IMR-90 (cell line): ENCODE data around the gene TRIML2.

Experiments used
- ELK1 ChIP-seq: fragments of 150-350 bp; IDR thresholded peaks from 2 replicates; pipeline ENCODE4 v1.6.1; 2016; ENCODE audit warnings: low read depth, mild to moderate bottlenecking, low read length, moderate library complexity, borderline replicate concordance
- FOS ChIP-seq: fragments of 150-350 bp; IDR thresholded peaks from 2 replicates; pipeline ENCODE4 v1.6.1; 2016; ENCODE audit warnings: low read depth, low read length
- MXI1 ChIP-seq: IDR thresholded peaks from 2 replicates; pipeline ENCODE4 v1.6.1; 2012; ENCODE audit warnings: low read depth, mild to moderate bottlenecking, low read length, moderate library complexity, borderline replicate concordance
- POLR2A ChIP-seq: IDR thresholded peaks from 2 replicates; pipeline ENCODE4 v1.6.1; 2012; ENCODE audit warnings: mild to moderate bottlenecking, low read depth, low read length
- RAD21 ChIP-seq: IDR thresholded peaks from 2 replicates; pipeline ENCODE4 v1.6.1; 2012; ENCODE audit warnings: low read length, improper control_type of control experiment
- RFX5 ChIP-seq: IDR thresholded peaks from 2 replicates; pipeline ENCODE4 v1.8.0; 2012; ENCODE audit warnings: low read depth, mild to moderate bottlenecking, low read length, moderate library complexity
- SMC3 ChIP-seq: fragments of 150-350 bp; IDR thresholded peaks from 2 replicates; pipeline ENCODE4 v1.6.1; 2016; ENCODE audit warnings: low read depth, mild to moderate bottlenecking, antibody characterized with exemption, low read length, moderate library complexity
- USF2 ChIP-seq: fragments of 150-350 bp; IDR thresholded peaks from 2 replicates; pipeline ENCODE4 v1.6.1; 2017; ENCODE audit warnings: mild to moderate bottlenecking, antibody characterized with exemption, low read length, low read depth
- TF ChIP-seq, protein P1 (sequence below): conservative IDR thresholded peaks from 2 replicates; pipeline ENCODE4 v1.5.1; 2012; ENCODE audit warnings: mild to moderate bottlenecking, low read depth, low read length, improper control_type of control experiment

DNA sequence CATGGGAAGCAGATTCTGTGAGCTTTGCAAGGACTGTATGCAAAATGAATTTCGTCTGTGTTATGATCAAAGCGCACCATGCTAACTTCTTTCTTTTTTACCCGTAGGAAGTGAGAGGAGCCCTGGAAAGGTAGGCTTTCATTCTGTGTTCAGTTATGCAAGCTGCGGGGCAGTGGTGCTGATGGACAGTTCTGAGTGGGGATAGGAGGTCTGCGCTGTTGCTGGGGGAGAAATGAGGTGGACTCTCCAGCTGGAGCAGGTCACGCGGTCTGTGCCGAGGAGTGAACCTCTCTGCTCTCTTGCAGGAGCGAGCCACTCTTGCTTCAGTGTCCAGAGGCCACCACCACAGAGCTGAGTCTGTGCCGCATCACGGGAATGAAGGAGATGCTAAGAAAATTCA is 34.3 kb upstream of the TRIML2 start:
- TF ChIP-seq RAD21 (no peak), POLR2A (no peak), FOS (no peak), MXI1 (no peak), USF2 (no peak), SMC3 (no peak), RFX5 (no peak), ELK1 (no peak)
- TF ChIP-seq, protein P1, sequence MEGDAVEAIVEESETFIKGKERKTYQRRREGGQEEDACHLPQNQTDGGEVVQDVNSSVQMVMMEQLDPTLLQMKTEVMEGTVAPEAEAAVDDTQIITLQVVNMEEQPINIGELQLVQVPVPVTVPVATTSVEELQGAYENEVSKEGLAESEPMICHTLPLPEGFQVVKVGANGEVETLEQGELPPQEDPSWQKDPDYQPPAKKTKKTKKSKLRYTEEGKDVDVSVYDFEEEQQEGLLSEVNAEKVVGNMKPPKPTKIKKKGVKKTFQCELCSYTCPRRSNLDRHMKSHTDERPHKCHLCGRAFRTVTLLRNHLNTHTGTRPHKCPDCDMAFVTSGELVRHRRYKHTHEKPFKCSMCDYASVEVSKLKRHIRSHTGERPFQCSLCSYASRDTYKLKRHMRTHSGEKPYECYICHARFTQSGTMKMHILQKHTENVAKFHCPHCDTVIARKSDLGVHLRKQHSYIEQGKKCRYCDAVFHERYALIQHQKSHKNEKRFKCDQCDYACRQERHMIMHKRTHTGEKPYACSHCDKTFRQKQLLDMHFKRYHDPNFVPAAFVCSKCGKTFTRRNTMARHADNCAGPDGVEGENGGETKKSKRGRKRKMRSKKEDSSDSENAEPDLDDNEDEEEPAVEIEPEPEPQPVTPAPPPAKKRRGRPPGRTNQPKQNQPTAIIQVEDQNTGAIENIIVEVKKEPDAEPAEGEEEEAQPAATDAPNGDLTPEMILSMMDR: no peak
